Vagina (tissue), 2 donors: ENCODE data around the gene SPAG8.

Experiments
- POLR2A ChIP-seq, 2 donors: fragments of 450-650 bp; IDR thresholded peaks; one replicate each; pipeline ENCODE4 v1.6.1; 2017; ENCODE audit warnings: antibody characterized with exemption in 2 of 2, mild to moderate bottlenecking in 2 of 2, moderate library complexity in 2 of 2
- POLR2AphosphoS5 ChIP-seq, 2 donors: sonication (generic); formaldehyde crosslinking; IDR thresholded peaks; one replicate each; pipeline ENCODE4 v1.9.0; 2017; ENCODE audit warnings: antibody characterized with exemption in 2 of 2, mild to moderate bottlenecking in 2 of 2, low read depth in 1 of 2; ENCODE audit not compliant: insufficient read depth in 1 of 2
- TF ChIP-seq, protein P1 (sequence below), 3 experiments: fragments of 450-650 bp in 2 of 3; fragments of 200-600 bp in 1 of 3; sonication (generic) in 1 of 3; IDR thresholded peaks; one replicate each; pipeline ENCODE4 v1.5.1; 2017 to 2019; ENCODE audit warnings: antibody characterized with exemption in 3 of 3, mild to moderate bottlenecking in 2 of 3, moderate library complexity in 2 of 3

DNA sequence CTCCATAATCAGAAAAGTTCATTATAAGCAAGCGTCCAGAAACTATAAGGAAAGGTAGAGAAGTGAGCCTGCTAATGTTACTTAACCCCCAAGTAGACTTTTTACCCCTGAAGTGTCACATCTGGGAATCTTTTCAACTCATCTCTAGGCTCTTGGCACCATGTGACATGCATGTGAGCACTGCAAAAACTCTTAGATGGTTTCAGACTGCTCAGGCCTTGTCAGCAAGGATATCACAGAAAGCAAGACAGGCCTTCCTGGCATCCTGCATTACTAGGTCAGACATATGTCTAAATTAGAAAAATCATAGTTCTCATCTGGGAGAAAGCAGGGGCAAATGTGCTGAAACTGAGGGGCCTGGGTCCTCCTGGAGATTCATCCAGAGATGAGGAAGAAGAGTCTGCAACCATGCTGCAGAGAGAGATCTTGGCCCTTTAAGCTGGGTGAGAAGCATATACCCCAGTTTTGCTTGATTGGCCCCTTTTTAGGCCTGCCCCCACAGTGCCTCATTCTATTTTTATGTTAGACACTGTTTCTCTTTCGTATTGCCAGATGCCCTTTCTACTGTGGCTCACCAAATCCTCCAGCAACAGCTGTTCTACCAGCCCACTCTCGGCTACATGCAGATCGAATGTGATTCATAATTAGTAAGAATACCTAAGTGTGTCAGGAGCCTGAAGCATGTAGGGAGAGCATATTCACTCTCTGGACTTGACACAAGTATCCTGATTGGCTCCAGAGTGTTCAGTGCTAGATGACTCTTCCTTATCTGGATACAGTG is 35.9 kb upstream of the SPAG8 start:
- TF ChIP-seq, protein P1, sequence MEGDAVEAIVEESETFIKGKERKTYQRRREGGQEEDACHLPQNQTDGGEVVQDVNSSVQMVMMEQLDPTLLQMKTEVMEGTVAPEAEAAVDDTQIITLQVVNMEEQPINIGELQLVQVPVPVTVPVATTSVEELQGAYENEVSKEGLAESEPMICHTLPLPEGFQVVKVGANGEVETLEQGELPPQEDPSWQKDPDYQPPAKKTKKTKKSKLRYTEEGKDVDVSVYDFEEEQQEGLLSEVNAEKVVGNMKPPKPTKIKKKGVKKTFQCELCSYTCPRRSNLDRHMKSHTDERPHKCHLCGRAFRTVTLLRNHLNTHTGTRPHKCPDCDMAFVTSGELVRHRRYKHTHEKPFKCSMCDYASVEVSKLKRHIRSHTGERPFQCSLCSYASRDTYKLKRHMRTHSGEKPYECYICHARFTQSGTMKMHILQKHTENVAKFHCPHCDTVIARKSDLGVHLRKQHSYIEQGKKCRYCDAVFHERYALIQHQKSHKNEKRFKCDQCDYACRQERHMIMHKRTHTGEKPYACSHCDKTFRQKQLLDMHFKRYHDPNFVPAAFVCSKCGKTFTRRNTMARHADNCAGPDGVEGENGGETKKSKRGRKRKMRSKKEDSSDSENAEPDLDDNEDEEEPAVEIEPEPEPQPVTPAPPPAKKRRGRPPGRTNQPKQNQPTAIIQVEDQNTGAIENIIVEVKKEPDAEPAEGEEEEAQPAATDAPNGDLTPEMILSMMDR (IDR thresholded peaks at IDR 0.05): no peak
- TF ChIP-seq POLR2AphosphoS5 (IDR thresholded peaks at IDR 0.05; ENCODE audit: insufficient read depth in 1 of 2, low read depth in 1 of 2): no peak
- no peak for TF ChIP-seq POLR2A (IDR thresholded peaks at IDR 0.05)
